Measurements from ENCODE around the gene CRISPLD2.
"Not testable (repeated sequence)": the region's sequence is repeated elsewhere in the genome, so short reads cannot be mapped to it uniquely, and the experiment has no call there.

CRISPLD2 gene

DNA sequence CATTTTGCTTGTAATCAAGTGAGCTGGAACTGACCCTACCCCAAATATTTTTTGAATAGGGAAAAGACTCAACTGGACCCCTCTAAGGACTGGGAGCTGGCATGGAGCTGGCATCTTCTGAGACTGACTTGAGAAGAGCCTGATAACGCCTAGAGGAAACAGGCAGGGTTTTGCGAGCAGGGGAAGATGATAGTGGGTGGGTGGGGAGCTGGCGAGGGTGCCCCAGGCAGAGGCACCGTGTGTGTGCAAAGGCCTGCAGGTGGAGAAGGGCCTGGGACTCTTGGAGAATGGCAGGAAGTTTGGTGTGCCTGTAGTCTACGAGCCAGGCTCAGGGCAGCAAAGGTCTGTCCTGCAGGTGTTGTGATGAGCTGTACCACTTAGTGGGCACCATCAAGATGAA lies 4.1 kb downstream of the CRISPLD2 start:
- no peak for DNase-seq

DNA sequence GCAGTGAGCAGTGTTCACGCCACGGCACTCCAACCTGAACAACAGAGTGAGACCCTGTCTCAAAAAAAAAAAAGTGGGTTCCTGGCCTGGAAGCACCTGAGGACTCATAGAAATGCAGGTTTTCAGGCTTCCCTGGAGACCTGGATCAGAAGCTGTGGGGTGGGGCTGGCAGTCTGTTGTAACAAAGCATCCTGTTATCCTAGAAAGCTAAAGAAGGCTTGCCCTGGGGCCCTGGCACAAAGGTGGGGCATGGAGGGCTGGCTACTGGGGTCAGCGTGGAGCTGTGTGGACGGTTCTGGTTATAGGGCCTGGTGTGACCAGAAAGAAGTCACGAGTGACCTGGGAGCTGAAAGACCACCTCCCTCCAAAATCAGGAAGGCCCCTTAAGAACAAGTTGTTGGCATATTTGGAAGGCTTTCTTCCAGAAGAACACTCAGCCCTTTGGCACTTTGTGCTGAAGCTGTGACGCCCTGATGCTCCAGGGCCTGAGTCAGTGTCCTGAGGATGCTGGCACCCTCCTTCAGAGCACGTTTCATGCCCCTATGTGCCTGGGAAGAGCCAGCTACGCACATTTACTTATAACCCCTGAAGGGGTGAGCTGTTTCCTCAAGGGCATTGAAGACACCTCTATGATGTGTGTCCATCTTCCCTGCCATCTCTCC lies 6.2 kb downstream of the CRISPLD2 start:
- no peak for DNase-seq

- no peak for DNase-seq
These were observed 6.8 kb downstream of the CRISPLD2 start for GRCh38 chr16:84826558-84826941.

- DNase-seq: no peak
These were observed 7.4 kb downstream of the CRISPLD2 start for GRCh38 chr16:84827131-84827574.

GRCh38 chr16:84827897-84828296 lies 8.1 kb downstream of the CRISPLD2 start:
- no peak for DNase-seq

- DNase-seq: no peak
These were observed 8.5 kb downstream of the CRISPLD2 start for GRCh38 chr16:84828322-84828721.

DNA sequence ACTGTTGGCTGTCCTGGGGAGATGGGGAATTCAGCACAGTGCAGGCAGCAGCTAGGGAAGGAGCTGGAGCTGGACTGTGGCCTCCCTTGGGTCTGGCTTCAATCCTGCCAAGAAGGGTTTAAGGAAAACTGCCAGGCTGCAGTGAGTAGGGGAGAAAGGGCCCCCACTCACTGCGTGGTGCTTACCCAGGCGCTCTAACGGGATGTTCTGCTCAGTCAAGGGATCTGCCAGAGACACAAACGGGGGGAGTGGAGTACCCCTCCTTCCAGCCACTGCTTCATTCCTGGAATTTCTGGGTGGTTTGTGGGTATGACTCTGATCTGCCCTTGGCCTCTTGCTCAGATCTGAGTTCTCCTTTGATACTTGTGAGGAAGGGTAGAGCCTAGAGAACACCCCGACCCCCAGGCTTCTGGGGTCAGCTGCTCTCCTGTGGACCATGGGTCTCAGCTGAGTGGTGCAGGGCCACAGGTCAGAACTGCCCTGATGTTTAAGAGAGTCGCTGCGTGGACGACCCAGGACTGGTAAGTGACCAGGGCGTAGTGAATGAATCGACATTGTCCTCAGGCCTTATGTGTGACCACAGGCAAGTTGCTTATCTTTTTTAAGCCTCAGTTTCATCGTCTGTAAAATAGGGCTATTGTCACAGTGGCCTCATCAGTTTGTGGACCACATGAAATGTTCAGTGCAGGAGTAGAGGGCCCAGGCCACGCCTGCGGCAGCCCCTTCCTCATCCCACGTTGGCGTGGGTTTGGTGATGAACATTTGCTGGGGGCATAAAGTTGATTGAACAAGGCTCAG lies 9.6 kb downstream of the CRISPLD2 start:
- DNase-seq: no peak

DNA sequence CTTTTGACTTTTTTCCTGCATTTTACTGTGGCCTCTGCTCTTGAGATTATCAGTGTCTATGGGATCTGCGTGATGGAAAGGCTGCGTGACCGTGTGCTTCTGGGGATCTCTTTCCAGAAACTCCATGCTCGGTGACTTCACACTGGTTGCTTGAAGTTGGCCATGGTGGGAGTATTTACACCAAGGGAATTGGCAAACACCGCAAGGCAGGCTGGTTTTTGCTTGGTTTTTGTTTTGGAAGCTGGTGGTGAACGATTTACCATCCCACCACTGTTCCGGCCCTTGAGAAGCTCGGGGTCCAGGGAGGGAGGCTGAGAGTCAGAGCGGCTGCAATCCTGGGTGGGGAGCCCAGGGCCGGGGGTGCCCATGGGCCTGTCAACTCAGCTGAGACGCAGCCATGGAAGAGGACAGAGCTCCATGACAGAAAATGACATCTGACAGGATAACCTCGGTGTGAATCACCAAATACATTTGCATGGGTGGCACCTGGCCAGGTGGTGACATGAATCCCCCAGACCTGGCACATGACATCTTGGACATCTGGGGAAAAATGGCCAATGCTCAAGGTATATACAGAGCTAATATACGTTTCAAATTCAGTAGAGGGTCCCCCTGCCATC lies 11.1 kb downstream of the CRISPLD2 start:
- DNase-seq: no peak

- not testable (repeated sequence) for DNase-seq
These were observed 11.9 kb downstream of the CRISPLD2 start for GRCh38 chr16:84831728-84832127.

DNA sequence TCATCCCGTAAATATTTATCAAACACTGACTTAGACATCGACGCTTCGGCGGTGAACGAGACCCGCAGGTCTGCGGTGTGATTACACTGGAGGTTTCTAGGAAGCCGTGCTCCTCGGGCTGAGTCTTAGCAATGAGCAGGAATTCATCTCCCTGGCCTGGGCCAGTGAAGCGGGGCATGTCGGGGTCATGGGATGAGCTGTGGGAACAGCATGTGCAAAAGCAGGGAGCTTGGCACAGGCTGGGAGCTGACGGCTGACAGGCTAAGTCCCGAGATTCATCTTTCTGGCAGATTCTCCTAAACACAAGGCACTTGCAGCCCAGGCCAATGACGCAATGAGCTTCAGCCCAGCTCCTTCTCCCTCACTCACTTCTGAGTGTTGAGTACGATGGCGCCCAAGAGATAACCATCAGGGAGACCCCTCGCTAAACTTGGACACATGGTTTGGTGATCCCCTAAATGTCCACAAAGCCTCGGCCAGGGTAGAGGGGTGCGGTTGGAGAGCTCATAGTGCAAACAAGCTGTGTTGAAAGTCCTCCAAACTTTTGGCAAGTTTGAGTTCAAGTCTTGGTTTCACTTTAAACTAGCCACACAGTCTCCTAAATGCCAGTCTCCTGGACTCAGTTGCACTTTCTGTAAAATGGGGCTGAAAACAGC lies 12.8 kb downstream of the CRISPLD2 start:
- DNase-seq: no peak

GRCh38 chr16:84833144-84833500 lies 13.3 kb downstream of the CRISPLD2 start:
- DNase-seq: no peak

DNA sequence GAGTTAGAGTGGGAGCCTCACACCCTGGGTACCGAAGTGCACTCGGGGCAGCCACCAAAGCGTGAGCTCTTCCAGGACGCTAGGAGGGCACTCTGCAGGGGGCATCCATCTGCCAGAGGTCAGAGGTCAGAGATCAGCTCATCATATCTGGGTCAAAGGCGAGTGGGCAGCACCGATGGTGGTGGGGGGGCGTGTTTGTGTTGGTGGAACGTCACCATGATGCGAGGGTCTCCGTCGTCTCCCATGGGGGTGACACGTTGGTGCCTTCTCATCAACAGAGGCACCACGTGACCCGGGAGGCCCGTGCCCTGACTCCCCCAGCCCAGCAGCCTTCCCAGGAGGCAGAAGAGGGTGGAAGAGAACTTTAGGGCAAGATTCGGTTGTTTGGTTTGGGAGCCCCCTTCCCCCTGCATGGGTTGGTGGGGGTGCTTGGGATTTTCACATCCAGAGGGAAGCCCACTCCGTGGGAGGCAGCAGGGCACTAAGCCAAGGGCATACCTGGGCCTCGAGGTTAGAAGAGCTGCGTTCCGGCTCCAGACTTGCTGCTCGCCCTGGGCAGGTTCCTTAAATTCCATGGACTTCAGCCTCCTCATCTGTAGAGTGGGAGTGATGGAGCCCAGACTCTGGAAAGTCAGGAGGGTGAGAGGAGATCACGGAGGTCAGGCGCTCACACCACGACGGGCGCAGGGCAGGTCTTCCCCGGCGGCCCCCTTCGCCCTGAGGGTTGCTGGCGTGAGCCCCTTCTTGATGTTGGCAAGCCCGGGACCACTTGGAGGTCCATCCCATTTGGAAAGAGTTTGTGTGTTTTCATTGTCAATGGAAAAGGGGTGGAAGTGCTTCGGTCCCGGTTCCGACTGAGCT lies 14.0 kb downstream of the CRISPLD2 start:
- DNase-seq: no peak

GRCh38 chr16:84834403-84834772 lies 14.6 kb downstream of the CRISPLD2 start:
- DNase-seq: no peak

DNA sequence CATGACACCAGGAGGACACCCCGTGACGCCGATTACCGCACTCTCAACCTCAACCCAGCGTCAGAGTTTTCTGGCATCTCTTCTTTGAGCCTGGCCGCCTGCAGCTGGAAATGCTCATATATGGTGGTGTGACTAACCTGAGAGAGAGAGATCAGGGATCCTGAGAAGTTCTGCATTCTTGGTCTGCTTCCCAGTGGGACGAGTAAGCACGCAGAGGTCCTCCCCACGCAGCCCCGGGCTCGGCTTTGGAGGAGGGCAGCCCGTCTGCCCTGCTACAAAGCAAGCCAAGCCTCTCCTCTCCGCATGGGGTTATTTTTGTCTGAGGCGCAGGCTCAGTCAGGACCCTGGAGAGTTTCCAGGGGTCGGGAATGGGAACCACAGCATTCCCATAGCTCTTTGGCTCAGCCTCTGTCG lies 16.5 kb downstream of the CRISPLD2 start:
- DNase-seq: no peak

DNA sequence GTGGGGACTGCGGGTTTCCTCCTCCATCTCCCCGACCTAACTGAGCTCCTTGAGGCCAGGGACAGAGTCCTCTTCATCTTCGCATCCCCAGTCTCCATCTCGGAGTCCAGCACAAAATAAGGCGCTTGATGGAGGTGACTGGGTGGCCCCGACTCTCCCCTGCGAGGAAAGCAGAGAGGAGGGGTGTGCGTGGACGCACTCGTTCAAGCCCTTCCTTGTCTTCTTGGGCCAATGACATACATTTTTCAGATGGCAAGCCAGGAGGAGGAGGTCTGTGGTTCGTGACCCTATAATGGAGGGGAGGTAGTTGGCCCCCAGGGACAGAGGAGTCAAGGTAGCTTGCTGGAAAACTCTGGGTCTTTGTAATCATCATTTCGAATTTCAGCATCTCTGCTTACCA lies 17.2 kb downstream of the CRISPLD2 start:
- DNase-seq: no peak

DNA sequence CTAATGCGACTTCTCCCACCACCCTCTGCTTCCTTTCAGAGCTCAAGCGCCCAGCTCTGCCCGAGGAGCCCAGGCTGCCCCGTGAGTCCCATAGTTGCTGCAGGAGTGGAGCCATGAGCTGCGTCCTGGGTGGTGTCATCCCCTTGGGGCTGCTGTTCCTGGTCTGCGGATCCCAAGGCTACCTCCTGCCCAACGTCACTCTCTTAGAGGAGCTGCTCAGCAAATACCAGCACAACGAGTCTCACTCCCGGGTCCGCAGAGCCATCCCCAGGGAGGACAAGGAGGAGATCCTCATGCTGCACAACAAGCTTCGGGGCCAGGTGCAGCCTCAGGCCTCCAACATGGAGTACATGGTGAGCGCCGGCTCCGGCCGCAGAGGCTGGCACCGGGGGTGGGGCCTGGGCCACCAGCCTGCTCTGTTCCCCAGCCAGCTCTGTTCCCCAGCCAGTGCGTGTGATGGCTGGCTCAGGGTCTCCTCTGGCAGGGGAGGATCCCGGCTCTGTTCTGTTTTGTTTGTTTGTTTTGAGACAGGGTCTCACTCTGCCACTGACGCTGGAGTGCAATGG lies 18.7 kb downstream of the CRISPLD2 start:
- no peak for DNase-seq

DNA sequence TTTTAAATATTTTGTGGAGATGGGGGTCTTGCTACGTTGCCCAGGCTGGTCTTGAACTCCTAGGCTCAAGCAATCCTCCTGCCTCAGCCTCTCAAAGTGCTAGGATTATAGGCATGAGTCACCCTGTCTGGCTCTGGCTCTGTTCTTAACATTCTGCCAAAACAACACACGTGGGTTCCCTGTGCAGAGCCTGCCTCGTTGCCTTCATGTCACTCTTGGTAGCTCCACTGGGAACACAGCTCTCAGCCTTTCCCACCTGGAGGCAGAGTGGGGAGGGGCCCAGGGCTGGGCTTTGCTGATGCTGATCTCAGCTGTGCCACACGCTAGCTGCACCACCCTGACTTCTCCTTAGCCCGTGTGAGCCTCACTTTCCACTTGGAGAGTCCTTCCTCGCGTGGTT lies 19.3 kb downstream of the CRISPLD2 start:
- DNase-seq: no peak

DNA sequence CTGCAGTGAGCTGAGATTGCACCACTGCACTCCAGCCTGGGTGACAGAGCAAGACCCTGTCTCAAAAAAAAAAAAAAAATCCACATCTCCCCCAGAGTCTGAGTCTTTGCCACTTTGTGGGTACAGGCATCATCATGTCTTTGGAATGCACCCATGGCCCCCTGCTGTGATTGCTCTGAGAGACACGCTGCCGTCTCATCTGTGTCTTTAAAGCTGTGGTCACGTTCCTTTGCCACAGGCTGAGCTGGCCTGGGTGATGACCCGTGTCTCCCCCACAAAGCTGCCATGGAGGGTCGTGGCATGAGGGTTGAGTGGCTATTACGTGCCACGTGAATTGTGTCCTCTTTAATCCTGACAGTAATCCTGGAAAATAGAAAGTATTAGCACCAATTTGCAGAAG lies 20.2 kb downstream of the CRISPLD2 start:
- no peak for DNase-seq

GRCh38 chr16:84840687-84841627 lies 21.2 kb downstream of the CRISPLD2 start:
- no peak for DNase-seq

DNA sequence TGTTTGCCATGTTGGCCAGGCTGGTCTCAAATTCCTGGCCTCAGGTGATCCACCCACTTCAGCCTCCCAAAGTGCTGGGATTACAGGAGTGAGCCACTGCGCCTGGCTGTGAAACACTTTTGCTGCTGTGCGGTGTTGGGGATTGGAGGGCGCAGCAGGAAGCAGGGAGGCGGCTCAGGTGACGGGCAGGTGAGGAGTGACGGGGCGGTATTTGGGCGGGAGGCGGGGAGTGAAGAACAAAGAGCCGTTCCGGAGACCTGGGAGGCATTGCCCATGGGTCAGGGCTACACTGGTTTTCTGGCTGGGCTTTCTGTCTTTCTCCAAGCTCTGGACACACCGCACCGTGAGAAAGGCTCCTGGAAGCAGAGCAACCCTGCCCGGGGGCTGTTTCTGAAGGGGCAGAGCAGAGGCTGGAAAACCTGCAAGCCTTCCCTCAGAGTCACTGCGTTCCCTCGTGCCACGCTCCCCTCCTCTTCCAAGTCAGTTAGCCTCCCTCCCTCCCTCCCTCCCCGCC lies 22.1 kb downstream of the CRISPLD2 start:
- DNase-seq: no peak

All from stimulated activated naive CD4-positive, alpha-beta T cell treated with Interleukin-2 at 50 U/mL for 16 hours (primary cell).